HL-60 (cell line): Measurements from ENCODE around the gene PTGR3.

Experiments
- GABPA ChIP-seq: IDR thresholded peaks from 2 replicates; pipeline ENCODE4 v1.6.1; 2012; ENCODE audit warnings: low read depth
- POLR2AphosphoS5 ChIP-seq: IDR thresholded peaks from 2 replicates; pipeline ENCODE4 v1.6.1; 2012; ENCODE audit warnings: low read depth
- SPI1 ChIP-seq: IDR thresholded peaks from 2 replicates; pipeline ENCODE4 v1.6.1; 2012; ENCODE audit warnings: low read depth, mild to moderate bottlenecking, borderline replicate concordance
- TF ChIP-seq, protein P1 (sequence below): IDR thresholded peaks from one replicate; pipeline ENCODE4 v1.5.1; 2011; ENCODE audit warnings: low read length, control low read depth, inconsistent platforms; ENCODE audit not compliant: insufficient read depth
- TF ChIP-seq, protein P2 (sequence below): IDR thresholded peaks from 2 replicates; pipeline ENCODE4 v1.6.1; 2012; ENCODE audit warnings: low read depth; ENCODE audit not compliant: insufficient replicate concordance

DNA sequence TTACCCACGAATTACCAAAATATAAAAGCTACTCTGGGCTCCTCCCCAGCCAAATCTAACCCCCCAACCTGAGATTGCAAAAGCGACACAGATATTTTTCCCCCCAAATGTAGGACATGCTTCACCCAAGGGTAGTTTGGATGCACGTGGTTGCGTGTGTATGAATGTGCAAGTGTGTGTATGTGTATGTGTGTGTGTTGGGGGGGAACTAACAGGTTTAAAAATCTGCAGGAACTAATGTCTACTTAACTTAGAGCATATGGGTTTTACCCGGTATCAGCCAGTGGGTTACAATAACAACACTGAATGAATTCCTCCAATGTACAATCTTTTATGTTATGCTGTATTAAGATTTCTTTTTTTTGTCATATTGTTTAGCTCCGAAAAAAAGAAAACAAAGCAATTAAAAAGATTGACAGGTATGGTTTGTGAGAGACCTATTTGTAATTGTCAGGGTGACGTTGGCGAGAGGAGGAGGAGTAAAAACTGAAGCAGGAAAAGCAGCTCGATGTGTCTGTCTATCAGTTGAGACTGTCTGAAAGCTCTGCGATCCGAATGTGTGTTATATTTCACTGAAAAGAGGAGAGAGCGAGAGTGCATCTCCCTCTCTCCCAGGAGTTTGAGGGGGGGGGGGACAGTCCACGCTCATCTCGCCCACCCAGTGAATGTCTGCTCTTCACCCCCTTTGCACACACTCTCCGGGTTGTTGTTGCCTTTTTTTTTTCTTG is 1.5 kb upstream of the PTGR3 start, which contains the start of gene TSHZ1:
- TF ChIP-seq POLR2AphosphoS5: peak; percentile 86
- TF ChIP-seq, protein P1, sequence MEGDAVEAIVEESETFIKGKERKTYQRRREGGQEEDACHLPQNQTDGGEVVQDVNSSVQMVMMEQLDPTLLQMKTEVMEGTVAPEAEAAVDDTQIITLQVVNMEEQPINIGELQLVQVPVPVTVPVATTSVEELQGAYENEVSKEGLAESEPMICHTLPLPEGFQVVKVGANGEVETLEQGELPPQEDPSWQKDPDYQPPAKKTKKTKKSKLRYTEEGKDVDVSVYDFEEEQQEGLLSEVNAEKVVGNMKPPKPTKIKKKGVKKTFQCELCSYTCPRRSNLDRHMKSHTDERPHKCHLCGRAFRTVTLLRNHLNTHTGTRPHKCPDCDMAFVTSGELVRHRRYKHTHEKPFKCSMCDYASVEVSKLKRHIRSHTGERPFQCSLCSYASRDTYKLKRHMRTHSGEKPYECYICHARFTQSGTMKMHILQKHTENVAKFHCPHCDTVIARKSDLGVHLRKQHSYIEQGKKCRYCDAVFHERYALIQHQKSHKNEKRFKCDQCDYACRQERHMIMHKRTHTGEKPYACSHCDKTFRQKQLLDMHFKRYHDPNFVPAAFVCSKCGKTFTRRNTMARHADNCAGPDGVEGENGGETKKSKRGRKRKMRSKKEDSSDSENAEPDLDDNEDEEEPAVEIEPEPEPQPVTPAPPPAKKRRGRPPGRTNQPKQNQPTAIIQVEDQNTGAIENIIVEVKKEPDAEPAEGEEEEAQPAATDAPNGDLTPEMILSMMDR: no peak
- TF ChIP-seq, protein P2, sequence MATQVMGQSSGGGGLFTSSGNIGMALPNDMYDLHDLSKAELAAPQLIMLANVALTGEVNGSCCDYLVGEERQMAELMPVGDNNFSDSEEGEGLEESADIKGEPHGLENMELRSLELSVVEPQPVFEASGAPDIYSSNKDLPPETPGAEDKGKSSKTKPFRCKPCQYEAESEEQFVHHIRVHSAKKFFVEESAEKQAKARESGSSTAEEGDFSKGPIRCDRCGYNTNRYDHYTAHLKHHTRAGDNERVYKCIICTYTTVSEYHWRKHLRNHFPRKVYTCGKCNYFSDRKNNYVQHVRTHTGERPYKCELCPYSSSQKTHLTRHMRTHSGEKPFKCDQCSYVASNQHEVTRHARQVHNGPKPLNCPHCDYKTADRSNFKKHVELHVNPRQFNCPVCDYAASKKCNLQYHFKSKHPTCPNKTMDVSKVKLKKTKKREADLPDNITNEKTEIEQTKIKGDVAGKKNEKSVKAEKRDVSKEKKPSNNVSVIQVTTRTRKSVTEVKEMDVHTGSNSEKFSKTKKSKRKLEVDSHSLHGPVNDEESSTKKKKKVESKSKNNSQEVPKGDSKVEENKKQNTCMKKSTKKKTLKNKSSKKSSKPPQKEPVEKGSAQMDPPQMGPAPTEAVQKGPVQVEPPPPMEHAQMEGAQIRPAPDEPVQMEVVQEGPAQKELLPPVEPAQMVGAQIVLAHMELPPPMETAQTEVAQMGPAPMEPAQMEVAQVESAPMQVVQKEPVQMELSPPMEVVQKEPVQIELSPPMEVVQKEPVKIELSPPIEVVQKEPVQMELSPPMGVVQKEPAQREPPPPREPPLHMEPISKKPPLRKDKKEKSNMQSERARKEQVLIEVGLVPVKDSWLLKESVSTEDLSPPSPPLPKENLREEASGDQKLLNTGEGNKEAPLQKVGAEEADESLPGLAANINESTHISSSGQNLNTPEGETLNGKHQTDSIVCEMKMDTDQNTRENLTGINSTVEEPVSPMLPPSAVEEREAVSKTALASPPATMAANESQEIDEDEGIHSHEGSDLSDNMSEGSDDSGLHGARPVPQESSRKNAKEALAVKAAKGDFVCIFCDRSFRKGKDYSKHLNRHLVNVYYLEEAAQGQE: peak; percentile 49
- TF ChIP-seq SPI1: no peak
- TF ChIP-seq GABPA: no peak
